Glomerular visceral epithelial cell (primary cell): ENCODE results near the gene TRAPPC10.

Experiments used
- DNase-seq: peaks from one replicate; pipeline ENCODE4 v3.0.0-alpha.2; 2016; ENCODE audit errors: extremely low spot score

Gene TRAPPC10

DNA sequence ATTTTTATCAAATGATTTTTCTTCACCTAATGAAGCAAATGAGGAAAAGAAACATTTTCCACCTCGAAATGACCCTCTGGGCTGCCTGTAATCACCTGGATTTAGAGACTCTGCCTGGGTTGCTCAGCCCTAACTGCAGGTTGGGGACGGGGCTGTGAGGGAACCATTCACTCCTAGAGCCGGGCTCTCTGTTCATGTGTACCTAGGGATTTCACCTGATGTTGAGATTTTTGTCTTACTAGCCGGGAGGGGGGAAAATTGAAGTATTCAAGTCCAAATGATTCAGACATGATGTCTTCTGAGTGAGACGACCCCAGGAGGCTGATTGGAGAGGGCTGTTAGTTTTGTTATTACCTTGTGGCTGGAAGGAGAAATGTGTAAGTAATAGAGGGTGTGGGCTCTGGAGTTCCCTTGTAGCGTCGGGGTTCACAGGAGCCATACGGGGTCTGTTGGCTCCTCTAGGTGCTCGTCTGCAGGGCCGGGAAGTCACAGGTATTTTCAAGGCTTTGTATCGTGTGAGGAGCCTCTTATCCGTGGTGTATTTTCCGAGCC lies 52.8 kb downstream of the TRAPPC10 start:
- DNase-seq = no peak

DNA sequence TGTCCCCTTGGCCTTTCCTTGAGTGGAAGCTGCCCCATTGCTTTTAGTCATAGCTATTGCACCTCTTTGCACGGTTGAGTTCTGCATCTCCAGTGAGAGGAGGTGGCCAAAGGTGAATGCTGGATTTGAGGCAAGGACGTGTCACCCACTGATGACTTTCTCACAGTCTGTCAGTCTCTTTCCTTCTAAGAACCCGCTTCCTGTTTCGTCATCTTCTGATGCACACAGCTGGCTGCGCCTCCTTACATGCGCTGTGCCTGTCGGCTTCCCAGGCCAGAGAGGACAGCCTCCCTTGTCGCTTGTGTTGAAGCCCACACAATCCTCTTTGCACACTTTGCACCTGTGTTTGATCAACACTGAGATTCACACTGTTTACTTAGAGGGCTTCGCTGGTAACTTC lies 53.3 kb downstream of the TRAPPC10 start:
- no peak for DNase-seq

DNA sequence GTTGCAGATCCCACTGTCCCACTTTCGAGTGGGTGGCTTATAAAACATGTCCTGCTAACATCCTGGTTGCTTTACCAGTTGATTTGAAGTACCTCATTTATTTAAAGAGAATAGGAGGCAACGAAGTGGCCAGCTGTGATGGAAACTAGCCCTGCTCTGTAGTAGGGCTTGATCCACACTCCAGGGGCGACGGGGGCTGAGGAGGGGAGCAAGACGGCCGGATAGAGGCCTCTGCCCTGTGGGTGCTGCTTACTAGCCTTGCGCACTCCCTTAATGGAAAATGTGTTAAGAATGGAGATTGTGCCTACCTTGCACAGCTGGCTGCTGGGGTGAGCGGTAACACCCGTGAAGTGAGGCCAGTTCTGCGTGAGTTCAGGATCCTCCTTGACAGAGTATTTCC lies 54.0 kb downstream of the TRAPPC10 start:
- no peak for DNase-seq

DNA sequence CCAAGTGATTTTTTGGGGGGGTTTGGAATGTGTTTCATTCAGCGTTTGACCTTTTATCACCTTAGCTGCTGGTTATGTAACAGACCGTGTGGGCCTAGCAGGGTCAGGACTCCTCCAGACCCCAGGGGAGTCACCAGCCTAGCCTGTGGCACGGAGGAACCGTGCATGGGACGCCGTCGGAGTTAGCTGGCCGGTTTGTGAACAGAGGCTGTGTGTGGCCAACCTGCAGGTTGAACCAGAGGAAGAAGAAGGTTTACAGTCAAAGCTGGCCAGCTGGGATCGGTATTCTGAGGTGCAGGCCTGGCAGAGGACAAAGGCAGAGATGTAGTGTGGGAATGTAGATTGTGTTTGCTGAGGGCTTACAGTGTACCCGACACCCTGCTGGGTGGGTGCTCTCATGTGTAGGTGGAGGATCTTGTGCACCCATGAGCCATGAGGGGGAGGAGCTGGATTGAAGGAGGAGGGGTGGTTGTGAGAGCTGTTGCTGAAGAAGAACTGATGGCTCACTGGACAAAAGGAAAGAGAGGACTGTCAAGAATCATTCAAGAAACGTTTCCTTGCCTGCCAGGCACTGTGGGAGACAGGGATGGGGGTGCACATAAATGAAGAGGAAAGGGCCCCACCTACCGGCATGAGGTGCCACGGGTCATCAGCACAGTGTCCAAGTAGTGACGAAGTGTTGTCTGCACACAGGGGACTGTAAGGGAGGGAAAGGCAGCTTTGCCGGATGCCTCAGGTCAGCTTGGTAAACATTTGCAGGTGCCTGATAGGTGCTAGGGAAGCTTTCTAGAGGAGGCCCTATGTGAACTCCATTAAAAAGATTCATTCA lies 55.1 kb downstream of the TRAPPC10 start:
- DNase-seq = no peak

DNA sequence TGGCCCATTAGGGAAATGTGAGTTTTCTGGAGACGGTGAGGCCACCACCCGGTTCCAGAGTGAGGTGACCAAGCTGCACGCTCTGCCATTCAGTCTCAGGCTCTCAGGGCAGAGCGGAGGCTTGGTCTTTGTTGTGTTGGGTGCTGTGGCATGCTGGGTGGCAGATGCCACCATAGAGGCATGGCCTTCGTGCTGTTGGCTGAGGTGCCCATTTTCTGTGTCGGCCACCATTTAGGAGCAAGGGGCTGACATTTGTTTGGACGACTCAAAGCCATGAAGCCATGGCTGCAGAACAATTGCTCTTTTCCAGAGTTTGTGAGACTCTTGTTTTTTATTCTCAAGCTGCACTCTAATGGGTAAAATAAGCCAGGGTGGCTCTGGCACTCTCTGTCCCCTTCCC lies 58.3 kb downstream of the TRAPPC10 start:
- DNase-seq = no peak

DNA sequence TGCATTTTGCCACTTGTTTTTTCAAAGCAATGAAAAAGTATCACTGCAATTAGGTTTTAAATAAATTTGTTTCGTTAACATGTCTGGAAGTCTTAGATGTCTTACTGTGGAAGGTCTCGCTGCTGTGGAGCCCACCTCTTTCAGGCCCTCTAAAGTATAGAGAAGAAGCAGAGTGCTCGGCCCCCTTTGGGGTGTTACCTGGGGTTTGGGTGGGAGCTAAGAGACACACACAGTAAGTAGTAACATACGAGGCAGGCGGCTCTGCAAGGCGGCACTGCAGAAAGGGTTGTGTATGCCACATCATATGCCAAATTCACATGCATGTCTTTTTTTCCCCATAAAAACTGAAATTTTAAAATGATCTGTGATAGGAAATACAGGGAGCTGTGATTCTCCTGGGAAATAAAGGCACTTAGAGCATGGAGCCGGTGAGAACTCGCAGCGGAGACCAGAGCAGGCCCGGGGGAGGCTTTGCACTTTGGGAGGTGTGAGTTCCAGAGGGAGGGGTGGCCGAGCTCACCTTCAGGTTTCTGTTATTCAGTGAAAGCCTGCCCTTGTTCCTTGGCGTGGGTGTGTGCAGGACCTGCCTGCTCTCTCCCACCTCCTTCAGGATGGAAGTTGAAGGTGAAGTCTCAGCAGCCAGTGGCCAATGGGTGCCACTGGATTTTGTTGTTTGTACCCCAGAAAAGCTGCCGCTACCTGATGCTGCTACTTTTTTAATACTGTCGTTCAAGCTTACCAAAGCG lies 59.4 kb downstream of the TRAPPC10 start:
- no peak for DNase-seq

DNA sequence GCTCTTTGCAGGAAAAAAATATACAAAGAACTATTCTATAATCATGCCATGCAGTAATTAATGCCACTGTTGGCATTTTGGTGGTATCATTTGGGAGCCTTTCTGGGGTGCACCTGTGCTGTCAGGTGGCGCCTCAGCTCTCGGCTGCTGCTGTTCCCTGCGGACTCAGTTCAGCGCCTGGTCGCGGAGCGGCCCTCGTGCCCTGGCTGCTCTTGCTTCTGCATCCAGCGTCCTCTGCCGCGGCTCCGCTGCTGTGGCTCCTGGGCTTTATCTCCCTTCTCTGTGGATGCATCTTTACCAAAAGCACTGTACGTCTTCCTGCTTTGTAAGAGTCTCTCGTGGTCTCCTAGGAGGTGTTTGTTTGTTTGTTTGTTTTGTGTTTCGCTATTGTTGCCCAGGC lies 60.0 kb downstream of the TRAPPC10 start:
- no peak for DNase-seq

DNA sequence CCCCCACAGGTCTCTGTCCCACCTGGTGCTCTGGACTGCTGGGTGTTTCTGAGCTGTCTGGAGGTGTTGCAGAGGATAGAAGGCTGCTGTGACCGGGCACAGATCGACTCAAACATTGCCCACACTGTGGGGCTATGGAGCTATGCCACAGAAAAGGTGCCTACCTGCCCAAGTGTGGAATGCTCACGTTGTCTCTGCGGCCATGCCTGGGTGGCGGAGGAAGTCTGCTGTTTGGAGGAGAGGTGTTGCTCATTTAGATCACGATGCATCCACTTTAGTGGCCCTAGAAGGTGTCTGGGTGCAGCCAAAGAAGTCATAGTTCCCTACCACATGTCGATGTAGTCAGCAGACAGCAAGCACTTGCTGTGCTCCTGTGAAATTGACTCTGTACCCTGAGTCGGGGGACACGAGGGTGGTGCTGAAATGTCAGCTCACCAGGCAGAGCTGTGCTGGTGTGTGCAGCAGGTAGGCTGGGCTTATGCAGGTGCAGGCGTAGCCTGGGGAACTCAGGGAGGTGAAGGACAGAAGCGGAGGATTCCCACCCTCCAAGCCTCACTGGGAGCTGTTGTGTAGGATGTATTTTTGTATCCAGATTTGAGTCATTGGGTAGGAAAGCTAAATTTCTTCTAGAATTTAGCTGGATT lies 62.3 kb downstream of the TRAPPC10 start:
- no peak for DNase-seq

DNA sequence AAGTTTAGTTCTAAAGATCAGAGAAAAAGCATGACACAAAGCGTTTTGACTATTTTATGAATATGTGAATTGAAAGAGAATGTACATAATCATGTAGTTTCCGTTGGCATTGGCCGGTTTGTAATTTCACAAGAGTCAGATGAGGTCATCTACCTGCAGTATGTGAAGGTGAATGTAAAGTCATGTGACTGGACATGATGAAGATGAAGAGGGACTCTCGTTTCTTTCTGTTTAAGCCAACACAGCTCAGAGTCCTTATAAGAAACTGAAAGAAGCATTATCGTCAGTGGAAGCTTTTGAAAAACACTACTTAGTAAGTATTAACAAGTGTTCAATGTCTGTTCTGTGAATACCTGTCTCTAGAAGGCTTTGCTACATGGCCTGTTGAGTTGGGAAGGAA lies 64.2 kb downstream of the TRAPPC10 start:
- DNase-seq = no peak

DNA sequence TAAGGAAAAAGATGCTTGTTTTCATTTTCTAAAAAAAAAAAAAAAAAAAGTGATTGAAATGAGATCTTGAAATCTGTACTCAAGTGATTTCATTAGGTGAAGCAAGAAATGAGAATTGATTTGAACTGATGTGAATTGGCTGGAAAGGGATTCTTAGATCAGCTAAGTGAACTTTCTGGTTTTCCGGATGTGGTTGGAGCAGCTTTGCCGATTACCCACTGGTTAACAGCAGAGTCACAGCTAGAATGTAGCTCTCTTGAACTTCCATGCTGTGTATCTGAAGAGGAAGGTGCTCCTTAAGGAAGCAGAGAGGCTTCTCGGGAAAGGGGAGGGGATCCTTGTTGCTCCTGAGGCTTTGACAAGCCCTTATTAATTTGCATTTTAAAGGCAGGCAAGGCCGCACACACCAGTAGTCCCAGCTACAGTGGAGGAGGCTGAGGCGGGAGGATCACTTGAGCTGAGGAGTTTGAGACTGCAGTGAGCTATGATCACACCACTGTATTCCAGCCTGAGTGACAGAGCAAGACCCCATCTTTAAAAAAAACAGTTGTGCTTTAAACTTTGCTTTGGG lies 66.4 kb downstream of the TRAPPC10 start:
- no peak for DNase-seq

DNA sequence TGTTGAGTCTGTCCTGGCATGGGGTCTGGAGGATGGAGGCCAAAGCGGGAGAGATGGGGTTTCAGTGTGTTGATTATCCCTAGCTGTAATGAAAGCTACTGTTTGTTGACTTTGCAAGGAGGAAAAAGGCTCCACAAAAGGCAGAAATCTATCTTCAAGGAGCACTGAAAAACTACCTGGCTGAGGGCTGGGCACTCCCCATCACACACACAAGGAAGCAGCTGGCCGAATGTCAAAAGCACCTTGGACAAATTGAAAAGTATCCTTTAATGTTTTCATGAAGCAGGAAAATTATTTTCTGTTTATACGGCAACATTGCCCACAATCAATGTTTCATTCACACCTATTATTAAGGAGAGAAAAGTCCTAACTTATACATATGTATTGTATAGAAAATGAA lies 67.3 kb downstream of the TRAPPC10 start:
- no peak for DNase-seq

DNA sequence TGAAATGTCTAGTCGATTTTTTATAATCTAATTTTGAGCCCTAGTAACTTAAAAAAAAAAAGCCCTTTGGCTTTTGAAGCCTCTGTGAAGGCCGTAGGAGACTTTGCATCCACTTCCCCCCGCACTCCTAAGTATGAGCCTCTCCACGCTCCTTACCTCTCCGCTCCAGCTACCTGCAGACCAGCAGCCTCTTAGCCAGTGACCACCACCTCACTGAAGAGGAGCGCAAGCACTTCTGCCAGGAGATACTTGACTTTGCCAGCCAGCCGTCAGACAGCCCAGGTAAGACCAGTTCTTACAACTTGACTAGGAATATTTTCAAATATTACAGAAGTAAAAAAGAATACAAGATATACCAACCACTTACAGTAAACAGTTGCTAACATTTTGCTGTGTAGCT lies 67.7 kb downstream of the TRAPPC10 start:
- no peak for DNase-seq

DNA sequence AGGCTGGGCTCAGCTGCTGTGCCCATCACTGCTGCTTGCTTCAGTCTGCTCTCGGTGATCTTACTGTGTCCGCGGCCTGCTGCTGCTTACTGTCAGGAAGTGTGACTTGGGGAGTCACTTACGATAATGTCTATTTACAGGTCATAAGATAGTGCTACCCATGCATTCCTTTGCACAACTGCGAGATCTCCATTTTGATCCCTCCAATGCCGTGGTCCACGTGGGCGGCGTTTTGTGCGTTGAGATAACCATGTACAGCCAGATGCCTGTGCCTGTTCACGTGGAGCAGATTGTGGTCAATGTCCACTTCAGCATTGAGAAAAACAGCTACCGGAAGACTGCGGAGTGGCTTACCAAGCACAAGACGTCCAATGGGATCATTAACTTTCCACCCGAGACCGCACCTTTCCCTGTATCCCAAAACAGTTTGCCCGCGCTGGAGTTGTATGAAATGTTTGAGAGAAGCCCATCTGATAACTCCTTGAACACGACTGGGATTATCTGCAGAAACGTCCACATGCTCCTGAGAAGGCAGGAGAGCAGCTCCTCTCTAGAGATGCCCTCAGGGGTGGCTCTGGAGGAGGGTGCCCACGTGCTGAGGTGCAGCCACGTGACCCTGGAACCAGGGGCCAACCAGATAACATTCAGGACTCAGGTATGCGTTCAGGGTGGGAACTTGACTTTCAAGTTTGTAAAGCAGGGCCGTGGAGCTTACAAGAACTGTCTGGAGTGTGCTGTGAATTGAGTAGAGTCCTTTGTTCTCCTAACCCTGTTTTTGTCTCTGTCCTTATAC lies 70.7 kb downstream of the TRAPPC10 start:
- DNase-seq = no peak

DNA sequence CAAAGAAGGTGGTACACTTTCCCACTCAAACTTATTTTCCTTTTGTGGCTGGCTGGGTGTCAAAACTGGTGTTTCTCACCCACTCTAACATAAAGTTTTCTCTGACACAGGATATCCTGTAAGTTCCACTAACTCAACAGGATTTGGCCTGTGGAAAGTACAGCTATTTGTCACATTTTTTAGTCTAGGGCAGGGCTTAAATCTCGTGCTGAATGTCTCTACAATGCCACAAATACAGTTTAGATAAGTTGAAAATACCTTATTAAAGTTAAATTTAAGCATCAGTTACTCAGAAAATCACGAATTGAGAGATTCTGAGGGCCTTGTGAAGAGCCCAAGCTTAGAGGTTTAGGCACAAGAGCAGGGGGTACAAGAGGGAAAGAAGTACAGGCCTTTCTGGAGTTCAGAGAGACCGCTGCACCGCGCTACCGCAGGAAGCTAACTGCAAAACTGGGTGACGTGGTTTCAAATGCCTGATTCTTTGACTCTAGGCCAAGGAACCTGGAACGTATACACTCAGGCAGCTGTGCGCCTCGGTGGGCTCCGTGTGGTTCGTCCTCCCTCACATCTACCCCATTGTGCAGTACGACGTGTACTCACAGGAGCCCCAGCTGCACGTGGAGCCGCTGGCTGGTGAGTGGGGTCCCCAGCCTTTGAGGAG lies 71.7 kb downstream of the TRAPPC10 start:
- DNase-seq = no peak

DNA sequence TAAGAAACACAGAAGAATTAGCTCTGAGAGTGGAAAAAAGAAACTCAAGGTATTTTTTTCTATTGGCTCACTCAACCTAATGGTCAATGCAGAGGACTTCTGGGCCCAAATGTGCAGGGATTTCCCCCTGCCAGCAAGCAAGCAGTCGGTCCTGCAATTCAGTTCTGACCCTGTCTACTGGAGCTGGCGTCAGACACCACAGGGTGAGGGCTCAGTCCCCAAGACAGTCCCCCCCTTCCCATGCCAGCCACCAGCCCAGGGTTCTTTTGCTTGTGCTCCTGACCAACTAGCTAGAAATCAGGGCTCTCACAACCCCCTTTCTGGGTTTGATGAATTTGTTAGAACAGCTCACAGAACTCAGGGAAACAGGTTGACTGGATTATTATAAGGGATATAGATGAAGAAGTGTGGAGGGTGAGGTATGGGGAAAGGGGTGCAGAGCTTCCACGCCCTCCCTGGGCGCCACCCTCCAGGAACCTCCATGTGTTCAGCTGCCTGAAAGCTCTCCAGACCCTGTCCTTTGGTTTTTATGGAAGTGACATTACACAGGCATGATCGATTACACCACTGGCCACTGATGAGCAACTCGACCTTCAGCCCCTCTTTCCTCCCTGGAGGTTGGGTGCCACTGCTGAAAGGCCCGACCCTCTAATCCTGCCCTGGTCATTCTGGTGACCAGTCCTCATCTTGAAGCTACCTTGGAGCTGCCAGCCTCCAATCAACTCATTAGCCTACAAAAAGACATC lies 72.6 kb downstream of the TRAPPC10 start:
- no peak for DNase-seq

DNA sequence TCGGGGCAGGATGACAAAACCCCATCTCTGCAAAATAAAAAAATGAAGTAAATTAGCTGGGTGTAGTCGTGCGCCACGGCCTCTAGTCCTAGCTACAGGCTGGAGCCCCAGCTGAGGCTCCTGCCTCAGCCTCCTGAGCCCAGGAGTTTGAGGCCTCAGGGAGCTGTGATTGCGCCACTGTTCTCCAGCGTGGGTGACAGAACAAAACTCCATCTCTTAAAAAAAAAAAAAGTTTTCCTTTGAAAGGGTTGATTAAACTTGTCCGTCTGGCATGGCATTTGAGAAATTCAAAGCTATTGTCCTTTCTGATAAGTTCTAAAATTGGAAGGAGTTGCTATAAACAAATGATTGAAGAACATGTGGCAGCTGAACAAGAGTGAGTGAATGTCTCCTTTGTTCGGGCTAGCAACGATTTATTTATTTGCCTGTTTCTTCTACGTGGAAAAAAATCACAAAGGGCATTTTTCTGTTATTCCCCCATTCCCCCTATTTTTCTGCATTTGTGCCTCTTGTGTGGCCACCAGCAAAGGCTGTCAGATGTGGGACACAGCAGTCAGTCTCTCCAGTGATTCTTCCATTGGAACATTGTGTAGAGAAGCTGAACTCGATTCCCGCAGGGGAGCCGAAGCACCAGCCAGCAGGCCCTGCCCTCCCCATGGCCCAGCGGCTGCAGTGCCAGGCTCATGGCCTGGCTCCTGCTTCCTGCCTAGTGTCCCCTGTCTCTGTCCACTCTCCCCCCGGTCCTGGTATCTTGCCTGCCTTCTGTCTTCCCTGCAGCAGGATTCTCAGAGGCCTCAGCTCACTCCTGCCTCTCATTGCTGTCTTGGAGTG lies 73.6 kb downstream of the TRAPPC10 start:
- no peak for DNase-seq

DNA sequence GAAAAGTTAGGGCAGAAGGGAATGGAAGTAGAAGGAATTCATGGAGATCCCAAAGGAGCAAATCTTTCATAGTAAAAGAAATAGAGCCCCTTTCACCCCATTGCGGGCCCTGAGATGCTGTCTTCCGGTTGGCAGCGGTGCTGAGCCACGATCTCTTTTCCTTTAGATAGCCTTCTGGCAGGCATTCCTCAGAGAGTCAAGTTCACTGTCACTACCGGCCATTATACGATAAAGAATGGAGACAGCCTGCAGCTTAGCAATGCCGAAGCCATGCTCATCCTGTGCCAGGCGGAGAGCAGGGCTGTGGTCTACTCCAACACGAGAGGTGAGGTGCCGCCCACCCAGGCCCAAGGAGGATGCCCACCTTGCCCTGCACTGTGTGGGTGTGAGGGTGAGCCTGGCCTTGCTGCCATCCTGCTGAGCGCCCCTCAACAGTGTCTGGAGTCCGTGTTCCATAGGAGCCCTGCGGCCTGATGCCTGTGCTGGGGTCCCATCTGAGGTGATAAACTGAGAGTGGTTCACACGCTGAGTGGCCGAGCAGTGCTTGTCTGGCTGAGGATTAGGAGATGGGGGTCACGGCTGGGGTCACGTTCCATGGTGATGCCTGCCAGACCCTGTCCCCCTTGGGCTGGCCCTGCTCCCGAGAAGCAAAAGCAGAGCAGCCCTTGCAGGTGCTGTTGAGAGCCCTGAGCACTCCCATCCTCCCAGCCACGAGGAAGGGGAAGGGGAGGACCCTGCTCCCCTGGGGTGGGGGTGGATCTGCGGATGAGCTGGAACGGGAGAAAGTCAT lies 74.7 kb downstream of the TRAPPC10 start:
- DNase-seq = no peak
